ENCODE results near the gene SPATC1L.

The SPATC1L gene

GRCh38 chr21:46215436-46216131 lies 31.3 kb upstream of the SPATC1L start:
- Histone ChIP-seq H3K4me3 (ENCODE audit: low read depth, low read length) (no peak overlapping the region), H3K9ac (no peak overlapping the region), H3K4me2 (ENCODE audit: low read length) (no peak overlapping the region), H3K27ac (no peak overlapping the region), H3K79me2 (no peaks in the 10 kb centered on the region), H3K9me3 (ENCODE audit: control insufficient read depth, low read length) (no peaks in the 10 kb centered on the region), H3K27me3 (ENCODE audit: control insufficient read depth, insufficient read depth, low read length) (no peaks in the 10 kb centered on the region), H2AFZ (no peak overlapping the region), H3K4me1 (no peaks in the 10 kb centered on the region), H3K36me3 (ENCODE audit: control insufficient read depth, insufficient read depth, low read length) (no peaks in the 10 kb centered on the region)
- TF ChIP-seq, protein P1, sequence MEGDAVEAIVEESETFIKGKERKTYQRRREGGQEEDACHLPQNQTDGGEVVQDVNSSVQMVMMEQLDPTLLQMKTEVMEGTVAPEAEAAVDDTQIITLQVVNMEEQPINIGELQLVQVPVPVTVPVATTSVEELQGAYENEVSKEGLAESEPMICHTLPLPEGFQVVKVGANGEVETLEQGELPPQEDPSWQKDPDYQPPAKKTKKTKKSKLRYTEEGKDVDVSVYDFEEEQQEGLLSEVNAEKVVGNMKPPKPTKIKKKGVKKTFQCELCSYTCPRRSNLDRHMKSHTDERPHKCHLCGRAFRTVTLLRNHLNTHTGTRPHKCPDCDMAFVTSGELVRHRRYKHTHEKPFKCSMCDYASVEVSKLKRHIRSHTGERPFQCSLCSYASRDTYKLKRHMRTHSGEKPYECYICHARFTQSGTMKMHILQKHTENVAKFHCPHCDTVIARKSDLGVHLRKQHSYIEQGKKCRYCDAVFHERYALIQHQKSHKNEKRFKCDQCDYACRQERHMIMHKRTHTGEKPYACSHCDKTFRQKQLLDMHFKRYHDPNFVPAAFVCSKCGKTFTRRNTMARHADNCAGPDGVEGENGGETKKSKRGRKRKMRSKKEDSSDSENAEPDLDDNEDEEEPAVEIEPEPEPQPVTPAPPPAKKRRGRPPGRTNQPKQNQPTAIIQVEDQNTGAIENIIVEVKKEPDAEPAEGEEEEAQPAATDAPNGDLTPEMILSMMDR (IDR thresholded peaks at IDR 0.05) = no peak

DNA sequence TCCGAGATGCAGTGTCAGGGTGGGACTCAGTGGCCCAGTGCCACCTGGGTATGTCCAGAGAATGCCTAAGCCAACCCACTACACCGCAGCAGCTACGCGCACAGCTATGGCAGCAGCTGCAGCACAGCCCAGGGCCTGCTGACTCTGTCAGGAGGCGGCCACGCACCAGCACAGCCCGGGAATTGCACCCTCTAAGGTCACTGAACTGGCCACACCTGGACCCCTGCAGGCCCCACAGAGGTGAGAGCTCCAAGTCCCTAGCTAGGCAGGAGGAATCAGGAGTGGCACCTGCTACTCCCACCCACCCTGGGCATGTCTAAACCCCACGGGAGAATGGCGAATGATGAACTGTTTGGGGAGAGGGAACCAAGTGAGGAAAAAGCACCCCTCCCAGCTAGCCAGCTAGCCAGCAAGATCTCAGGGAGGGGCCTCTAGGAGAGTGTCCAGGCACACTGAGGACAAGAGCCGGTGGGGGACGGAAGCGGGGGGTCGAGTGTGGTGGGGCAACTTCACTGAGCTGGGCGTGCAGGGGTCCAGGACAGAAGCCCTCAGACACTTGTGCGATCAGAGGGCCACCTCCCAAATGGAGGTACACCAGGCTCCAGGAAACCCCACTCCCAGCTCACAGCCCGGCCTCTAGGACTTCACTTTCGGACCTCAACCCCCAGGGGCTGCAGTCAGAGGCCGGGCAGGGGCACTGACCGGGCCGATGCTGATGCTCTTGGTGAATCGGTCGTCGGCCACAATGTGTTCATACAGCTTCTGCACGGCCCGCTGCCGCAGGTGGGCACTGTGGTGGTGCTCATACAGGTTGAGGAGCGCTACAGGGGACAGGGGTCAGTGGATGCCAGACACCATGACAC lies 30.4 kb upstream of the SPATC1L start:
- H3K9ac ChIP-seq = no peak overlapping the region
- no peaks in the 10 kb centered on the region for H3K9me3 ChIP-seq (ENCODE audit: control insufficient read depth, low read length)
- TF ChIP-seq, protein P1 (IDR thresholded peaks at IDR 0.05) = no peak
- no peak overlapping the region for H3K4me2 ChIP-seq (ENCODE audit: low read length)
- no peaks in the 10 kb centered on the region for H3K79me2 ChIP-seq
- no peak overlapping the region for H3K4me3 ChIP-seq (ENCODE audit: low read depth, low read length)
- no peaks in the 10 kb centered on the region for H3K36me3 ChIP-seq (ENCODE audit: control insufficient read depth, insufficient read depth, low read length)
- H3K4me1 ChIP-seq = no peaks in the 10 kb centered on the region
- H2AFZ ChIP-seq = no peak overlapping the region
- H3K27me3 ChIP-seq (ENCODE audit: control insufficient read depth, insufficient read depth, low read length) = no peaks in the 10 kb centered on the region
- H3K27ac ChIP-seq = no peak overlapping the region

- no peaks in the 10 kb centered on the region for H3K27me3 ChIP-seq (ENCODE audit: control insufficient read depth, insufficient read depth, low read length)
- H3K36me3 ChIP-seq (ENCODE audit: control insufficient read depth, insufficient read depth, low read length) = no peaks in the 10 kb centered on the region
- TF ChIP-seq, protein P1 (IDR thresholded peaks at IDR 0.05) = no peak
Measured at GRCh38 chr21:46213620-46214286, 29.5 kb upstream of the SPATC1L start.

DNA sequence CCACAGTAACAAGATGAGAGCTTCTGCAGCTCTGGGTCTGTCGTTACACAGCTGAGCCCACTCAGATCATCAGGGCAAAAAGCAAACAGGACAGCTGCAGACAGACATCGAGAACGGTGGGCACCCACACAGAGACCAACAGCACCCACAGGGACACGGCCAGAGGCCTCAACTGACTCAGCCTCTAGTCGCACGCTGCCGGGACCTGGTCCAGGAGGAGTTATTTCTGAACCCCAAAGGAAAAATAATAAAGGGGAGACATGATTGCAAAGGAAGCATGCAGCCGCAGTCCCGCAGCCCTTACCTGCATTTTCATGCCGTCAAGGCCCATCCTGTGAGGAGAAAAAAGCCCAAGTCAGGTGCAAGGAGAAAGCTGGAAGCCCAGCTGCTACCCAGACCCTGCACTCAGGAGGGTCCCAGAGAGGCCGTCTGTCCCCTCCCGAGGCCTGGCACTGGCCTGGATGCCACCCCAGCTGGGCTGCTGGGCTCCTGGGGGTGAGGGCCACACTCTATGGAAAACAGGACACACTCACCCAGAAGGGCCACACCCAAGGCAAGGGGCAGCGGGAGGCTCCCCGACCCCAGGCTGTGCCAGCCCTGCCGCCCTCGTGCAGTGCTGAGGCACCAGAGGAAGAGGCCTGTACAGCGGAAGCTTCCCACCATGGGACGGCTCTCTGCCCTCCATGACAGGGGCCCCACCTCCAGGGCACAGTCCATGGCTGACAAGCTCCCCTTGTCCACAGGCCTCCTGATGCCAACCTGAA lies 28.6 kb upstream of the SPATC1L start:
- H2AFZ ChIP-seq = no peak overlapping the region
- TF ChIP-seq, protein P1 (IDR thresholded peaks at IDR 0.05) = no peak
- no peak overlapping the region for H3K4me2 ChIP-seq (ENCODE audit: low read length)
- no peak overlapping the region for H3K4me3 ChIP-seq (ENCODE audit: low read depth, low read length)
- no peaks in the 10 kb centered on the region for H3K36me3 ChIP-seq (ENCODE audit: control insufficient read depth, insufficient read depth, low read length)
- H3K9me3 ChIP-seq (ENCODE audit: control insufficient read depth, low read length) = no peaks in the 10 kb centered on the region
- H3K27me3 ChIP-seq (ENCODE audit: control insufficient read depth, insufficient read depth, low read length) = no peaks in the 10 kb centered on the region
- H3K4me1 ChIP-seq = no peaks in the 10 kb centered on the region
- H3K79me2 ChIP-seq = no peaks in the 10 kb centered on the region
- no peak overlapping the region for H3K27ac ChIP-seq
- no peak overlapping the region for H3K9ac ChIP-seq

More at GRCh38 chr21:46213620-46214286, 29.5 kb upstream of the SPATC1L start:
- Histone ChIP-seq H3K9ac (no peak overlapping the region), H3K4me1 (no peaks in the 10 kb centered on the region), H2AFZ (no peak overlapping the region), H3K4me2 (ENCODE audit: low read length) (no peak overlapping the region), H3K4me3 (ENCODE audit: low read depth, low read length) (no peak overlapping the region), H3K9me3 (ENCODE audit: control insufficient read depth, low read length) (no peaks in the 10 kb centered on the region), H3K79me2 (no peaks in the 10 kb centered on the region), H3K27ac (no peak overlapping the region)
